AG10803 (cell line): ENCODE data around the gene SCAPER.

Source experiments
- DNase-seq: peaks from one replicate; pipeline ENCODE4 v3.0.0; 2010; ENCODE audit warnings: low read depth
- H3K4me3 ChIP-seq: 2 replicates; pipeline ENCODE4 v1.5.1; 2011; ENCODE audit warnings: mild to moderate bottlenecking, low read length, control low read depth
- TF ChIP-seq, protein P1 (sequence below): conservative IDR thresholded peaks from 2 replicates; pipeline ENCODE4 v1.5.1; 2011; ENCODE audit warnings: mild to moderate bottlenecking, low read length, control low read depth, inconsistent platforms

Gene SCAPER

GRCh38 chr15:76577879-76578512 lies 327.1 kb downstream of the SCAPER start:
- no peak for DNase-seq
- TF ChIP-seq, protein P1, sequence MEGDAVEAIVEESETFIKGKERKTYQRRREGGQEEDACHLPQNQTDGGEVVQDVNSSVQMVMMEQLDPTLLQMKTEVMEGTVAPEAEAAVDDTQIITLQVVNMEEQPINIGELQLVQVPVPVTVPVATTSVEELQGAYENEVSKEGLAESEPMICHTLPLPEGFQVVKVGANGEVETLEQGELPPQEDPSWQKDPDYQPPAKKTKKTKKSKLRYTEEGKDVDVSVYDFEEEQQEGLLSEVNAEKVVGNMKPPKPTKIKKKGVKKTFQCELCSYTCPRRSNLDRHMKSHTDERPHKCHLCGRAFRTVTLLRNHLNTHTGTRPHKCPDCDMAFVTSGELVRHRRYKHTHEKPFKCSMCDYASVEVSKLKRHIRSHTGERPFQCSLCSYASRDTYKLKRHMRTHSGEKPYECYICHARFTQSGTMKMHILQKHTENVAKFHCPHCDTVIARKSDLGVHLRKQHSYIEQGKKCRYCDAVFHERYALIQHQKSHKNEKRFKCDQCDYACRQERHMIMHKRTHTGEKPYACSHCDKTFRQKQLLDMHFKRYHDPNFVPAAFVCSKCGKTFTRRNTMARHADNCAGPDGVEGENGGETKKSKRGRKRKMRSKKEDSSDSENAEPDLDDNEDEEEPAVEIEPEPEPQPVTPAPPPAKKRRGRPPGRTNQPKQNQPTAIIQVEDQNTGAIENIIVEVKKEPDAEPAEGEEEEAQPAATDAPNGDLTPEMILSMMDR, result no peak
- H3K4me3 ChIP-seq, result no peak overlapping the region

- no peak overlapping the region for H3K4me3 ChIP-seq
- TF ChIP-seq, protein P1, result no peak
- peak; percentile 71 for DNase-seq
Measured at GRCh38 chr15:76576523-76577279, 328.4 kb downstream of the SCAPER start.

DNA sequence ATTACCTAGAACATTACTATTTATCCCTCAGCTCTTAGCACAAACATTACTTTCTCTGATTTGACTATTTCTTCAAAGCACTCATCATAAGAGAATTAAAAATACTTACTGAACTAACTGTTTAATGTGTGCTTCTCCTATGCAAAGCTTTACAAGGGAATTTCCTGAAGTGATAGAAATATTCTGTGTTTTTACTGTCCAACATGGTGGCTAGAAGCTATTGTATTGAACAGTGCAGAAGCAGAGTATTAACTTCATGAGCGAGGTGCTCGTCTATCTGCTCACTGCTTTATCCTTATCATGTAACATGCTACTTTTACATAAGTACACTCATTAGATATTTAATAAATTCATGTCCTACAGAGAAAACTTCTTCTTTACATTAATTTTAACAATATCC lies 329.5 kb downstream of the SCAPER start:
- TF ChIP-seq, protein P1, result no peak
- DNase-seq, result no peak
- H3K4me3 ChIP-seq, result no peak overlapping the region

DNA sequence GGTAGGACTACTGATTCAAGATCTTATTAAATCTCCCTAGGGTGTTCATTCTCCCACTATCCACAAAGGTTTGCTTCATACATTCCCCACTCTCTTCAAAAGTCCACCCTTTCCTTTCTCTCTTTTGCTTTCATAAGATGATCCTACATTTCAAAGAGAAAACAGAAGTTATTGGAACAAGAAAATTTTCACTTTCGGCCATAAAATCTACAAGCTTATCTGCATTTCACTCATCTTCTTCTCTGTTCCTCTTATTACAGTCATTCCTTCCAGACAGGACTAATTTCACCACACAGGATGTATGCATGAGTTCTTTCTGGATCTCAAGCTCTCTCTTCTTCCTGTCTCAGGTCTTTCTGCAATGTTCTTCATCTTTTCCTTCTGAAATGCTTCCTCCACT lies 329.9 kb downstream of the SCAPER start:
- TF ChIP-seq, protein P1, result no peak
- H3K4me3 ChIP-seq, result no peak overlapping the region
- no peak for DNase-seq

GRCh38 chr15:76572983-76573314 lies 332.2 kb downstream of the SCAPER start:
- no peak for DNase-seq
- TF ChIP-seq, protein P1, result no peak
- no peak overlapping the region for H3K4me3 ChIP-seq

DNA sequence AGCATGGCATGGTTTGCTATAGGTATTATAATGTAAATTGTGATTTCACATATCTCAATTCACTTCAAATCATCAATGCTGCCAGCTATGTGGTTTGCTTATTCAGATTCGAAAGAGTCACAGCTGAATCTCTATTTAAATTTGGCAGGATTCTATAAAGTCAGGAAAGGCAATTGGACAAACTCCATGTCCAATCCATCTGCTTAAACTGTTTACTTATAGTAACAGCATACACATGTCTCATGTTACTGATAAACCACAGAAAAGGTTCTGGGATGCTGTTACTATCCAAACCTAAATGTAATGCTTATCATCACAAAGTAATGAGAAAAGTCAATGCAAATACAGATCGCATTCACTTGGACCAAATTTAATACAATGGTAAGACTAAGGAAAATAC lies 338.9 kb downstream of the SCAPER start:
- no peak overlapping the region for H3K4me3 ChIP-seq
- DNase-seq, result peak; percentile 9
- TF ChIP-seq, protein P1, result no peak

GRCh38 chr15:76565366-76565765 lies 339.8 kb downstream of the SCAPER start:
- no peak overlapping the region for H3K4me3 ChIP-seq
- DNase-seq, result peak; percentile 5
- TF ChIP-seq, protein P1, result no peak
